OCI-LY7 (cell line): Measurements from ENCODE around the gene DCTPP1.

Source experiments
- EZH2phosphoT487 ChIP-seq: fragments of 200-600 bp; sonication (generic); IDR thresholded peaks from 2 replicates; pipeline ENCODE4 v1.6.1; 2018; ENCODE audit warnings: low read depth, borderline replicate concordance, mild to moderate bottlenecking, mixed run types, antibody characterized with exemption, low read length, moderate library complexity, mixed read lengths
- TF ChIP-seq, protein P1 (sequence below): fragments of 200-600 bp; sonication (generic); conservative IDR thresholded peaks from 2 replicates; pipeline ENCODE4 v1.5.1; 2014; ENCODE audit warnings: mild to moderate bottlenecking, antibody characterized with exemption, low read length, moderate library complexity, mixed read lengths

DNA sequence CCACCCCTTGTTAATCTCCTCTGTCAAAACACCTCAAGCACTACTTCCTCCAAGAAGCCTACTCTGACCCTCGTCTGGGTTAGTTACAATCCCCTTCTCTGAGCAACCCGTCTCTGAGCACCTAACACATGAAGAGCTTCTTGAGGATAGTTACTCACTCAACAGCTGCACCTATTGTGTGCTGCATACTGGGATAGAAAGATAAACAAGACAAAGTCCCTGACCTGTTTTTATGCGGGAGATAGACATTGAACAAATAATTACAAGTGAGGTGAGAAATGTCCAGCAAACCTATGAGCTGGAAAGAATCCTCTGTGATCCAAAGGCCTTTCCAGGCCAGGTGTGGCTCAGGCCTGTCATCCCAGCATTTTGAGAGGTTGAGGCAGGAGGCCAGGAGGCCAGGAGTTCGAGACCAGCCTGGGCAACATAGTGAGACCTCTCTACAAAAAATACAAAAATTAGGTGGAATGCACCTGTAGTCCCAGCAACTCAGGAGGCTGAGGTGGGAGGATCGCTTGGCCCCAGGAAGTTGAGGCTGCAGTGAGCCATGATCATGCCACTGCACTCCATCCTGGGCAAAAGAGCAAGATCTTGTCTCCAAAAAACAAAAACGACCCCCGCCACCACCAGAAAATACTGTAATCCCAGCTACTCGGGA is 27.9 kb downstream of the DCTPP1 start:
- no peak for TF ChIP-seq EZH2phosphoT487
- TF ChIP-seq, protein P1, sequence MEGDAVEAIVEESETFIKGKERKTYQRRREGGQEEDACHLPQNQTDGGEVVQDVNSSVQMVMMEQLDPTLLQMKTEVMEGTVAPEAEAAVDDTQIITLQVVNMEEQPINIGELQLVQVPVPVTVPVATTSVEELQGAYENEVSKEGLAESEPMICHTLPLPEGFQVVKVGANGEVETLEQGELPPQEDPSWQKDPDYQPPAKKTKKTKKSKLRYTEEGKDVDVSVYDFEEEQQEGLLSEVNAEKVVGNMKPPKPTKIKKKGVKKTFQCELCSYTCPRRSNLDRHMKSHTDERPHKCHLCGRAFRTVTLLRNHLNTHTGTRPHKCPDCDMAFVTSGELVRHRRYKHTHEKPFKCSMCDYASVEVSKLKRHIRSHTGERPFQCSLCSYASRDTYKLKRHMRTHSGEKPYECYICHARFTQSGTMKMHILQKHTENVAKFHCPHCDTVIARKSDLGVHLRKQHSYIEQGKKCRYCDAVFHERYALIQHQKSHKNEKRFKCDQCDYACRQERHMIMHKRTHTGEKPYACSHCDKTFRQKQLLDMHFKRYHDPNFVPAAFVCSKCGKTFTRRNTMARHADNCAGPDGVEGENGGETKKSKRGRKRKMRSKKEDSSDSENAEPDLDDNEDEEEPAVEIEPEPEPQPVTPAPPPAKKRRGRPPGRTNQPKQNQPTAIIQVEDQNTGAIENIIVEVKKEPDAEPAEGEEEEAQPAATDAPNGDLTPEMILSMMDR, result no peak
